ENCODE data around the gene WDR64. TPM values are rescaled to one million over a fixed set of nuclear protein-coding genes. Genes with fewer than 3 reads are reported as not detected.

Gene WDR64
- total and polyA plus RNA-seq, 8 donors, result 0.17 to 0.33 (median 0.28) TPM; not detected in 3

DNA sequence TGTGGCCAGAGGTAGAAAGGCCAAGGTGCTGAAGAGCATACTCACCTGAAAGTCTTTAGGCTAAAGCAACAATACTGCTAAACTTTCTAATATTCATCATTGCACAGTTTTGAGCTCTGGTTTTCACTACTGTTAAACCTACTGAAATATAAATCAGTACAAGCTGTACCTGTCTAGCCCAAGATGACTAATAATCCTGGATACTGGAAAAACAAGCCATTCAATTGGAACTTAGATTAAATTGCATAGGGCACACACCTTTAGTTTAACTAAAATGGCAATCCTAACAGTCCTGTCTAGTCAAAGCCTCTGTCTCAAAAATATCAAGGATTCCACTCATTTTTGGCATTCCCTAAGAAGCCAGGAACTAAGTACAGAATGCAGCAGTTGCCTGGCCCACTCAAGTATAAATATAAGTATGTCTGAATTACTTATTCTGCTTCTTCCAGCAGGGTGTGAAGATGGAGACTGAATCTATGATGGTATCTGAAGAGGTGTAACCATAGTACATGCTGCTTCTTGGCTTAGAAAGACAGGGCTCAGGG, 15.0 kb upstream of the WDR64 start:
- no peak overlapping the region for H3K27ac ChIP-seq
- no peaks in the 10 kb centered on the region for H3K27me3 ChIP-seq
- peaks cover 7 to 35% of the 10 kb centered on the region in 2 donors for H3K4me1 ChIP-seq
- H3K4me3 ChIP-seq, result no peak overlapping the region
- TF ChIP-seq, protein P1, sequence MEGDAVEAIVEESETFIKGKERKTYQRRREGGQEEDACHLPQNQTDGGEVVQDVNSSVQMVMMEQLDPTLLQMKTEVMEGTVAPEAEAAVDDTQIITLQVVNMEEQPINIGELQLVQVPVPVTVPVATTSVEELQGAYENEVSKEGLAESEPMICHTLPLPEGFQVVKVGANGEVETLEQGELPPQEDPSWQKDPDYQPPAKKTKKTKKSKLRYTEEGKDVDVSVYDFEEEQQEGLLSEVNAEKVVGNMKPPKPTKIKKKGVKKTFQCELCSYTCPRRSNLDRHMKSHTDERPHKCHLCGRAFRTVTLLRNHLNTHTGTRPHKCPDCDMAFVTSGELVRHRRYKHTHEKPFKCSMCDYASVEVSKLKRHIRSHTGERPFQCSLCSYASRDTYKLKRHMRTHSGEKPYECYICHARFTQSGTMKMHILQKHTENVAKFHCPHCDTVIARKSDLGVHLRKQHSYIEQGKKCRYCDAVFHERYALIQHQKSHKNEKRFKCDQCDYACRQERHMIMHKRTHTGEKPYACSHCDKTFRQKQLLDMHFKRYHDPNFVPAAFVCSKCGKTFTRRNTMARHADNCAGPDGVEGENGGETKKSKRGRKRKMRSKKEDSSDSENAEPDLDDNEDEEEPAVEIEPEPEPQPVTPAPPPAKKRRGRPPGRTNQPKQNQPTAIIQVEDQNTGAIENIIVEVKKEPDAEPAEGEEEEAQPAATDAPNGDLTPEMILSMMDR (IDR thresholded peaks at IDR 0.05), result no peak
- no peaks in the 10 kb centered on the region for H3K9me3 ChIP-seq
- no peak for ATAC-seq
- intact Hi-C loops (cut with DNase I), result no loop called here
- peaks cover 0 to 13% of the 10 kb centered on the region in 2 donors for H3K36me3 ChIP-seq
- DNase-seq, result no peak

- intact Hi-C loops (cut with DNase I), result no loop called here
These were observed 14.5 kb upstream of the WDR64 start for GRCh38 chr1:241637604-241638003.

GRCh38 chr1:241638099-241638682, 13.9 kb upstream of the WDR64 start:
- ATAC-seq, result no peak
- DNase-seq, result no peak
- Histone ChIP-seq H3K36me3 (peaks cover 0 to 13% of the 10 kb centered on the region in 2 donors), H3K27me3 (no peaks in the 10 kb centered on the region), H3K4me1 (peaks cover 7 to 35% of the 10 kb centered on the region in 2 donors), H3K27ac (no peak overlapping the region), H3K4me3 (peak overlapping the region in 1 of 2 donors; percentile 82), H3K9me3 (no peaks in the 10 kb centered on the region)
- TF ChIP-seq, protein P1 (IDR thresholded peaks at IDR 0.05), result no peak
- intact Hi-C loops (cut with DNase I), result no loop called here

More at GRCh38 chr1:241637604-241638003, 14.5 kb upstream of the WDR64 start:
- Histone ChIP-seq H3K4me3 (peak overlapping the region in 1 of 2 donors; percentile 82), H3K27ac (no peak overlapping the region), H3K4me1 (peaks cover 7 to 35% of the 10 kb centered on the region in 2 donors), H3K9me3 (no peaks in the 10 kb centered on the region), H3K36me3 (peaks cover 0 to 13% of the 10 kb centered on the region in 2 donors), H3K27me3 (no peaks in the 10 kb centered on the region)
- no peak for DNase-seq
- TF ChIP-seq, protein P1 (IDR thresholded peaks at IDR 0.05), result no peak
- no peak for ATAC-seq

- TF ChIP-seq, protein P1 (IDR thresholded peaks at IDR 0.05), result no peak
- no peak overlapping the region for H3K27ac ChIP-seq
- H3K4me1 ChIP-seq, result peaks cover 7 to 35% of the 10 kb centered on the region in 2 donors
- H3K4me3 ChIP-seq, result peak overlapping the region; percentile 82 to 86
- H3K27me3 ChIP-seq, result no peaks in the 10 kb centered on the region
- peaks cover 0 to 13% of the 10 kb centered on the region in 2 donors for H3K36me3 ChIP-seq
- no peaks in the 10 kb centered on the region for H3K9me3 ChIP-seq
- ATAC-seq, result no peak
- DNase-seq, result no peak
- intact Hi-C loops (cut with DNase I), result no loop called here
These were observed 13.0 kb upstream of the WDR64 start for GRCh38 chr1:241638909-241639622.

DNA sequence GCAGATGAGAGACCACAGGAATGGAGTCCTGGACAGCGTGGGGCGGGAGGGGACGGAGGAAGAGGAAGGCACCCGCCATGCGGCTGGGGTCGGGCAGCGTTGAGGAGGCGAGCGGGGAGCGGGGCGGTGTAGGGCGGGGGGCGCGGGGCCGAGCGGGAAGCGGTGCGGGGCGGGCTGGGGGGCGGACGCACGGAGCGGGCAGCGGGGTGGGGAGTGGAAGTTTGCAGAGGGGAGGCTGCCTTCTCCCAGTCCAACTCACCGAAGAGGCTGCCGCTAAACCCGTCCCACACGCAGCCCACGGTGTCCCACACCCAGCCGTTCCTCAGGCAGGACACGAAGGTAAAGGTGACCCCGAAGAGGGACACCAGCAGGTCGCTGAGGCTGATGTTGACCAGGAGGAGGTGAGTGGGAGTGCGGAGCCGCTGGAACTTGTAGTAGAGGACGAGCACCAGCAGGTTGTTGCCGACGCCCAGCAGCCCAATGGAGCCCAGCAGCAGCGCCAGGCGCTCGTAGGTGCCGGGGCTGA, 12.4 kb upstream of the WDR64 start:
- peak overlapping the region; percentile 84 to 88 for H3K27ac ChIP-seq
- TF ChIP-seq, protein P1 (IDR thresholded peaks at IDR 0.05), result no peak
- H3K27me3 ChIP-seq, result no peaks in the 10 kb centered on the region
- peaks cover 7 to 35% of the 10 kb centered on the region in 2 donors for H3K4me1 ChIP-seq
- peak overlapping the region; percentile 82 to 86 for H3K4me3 ChIP-seq
- intact Hi-C loops (cut with DNase I), result no loop called here
- ATAC-seq, result peak; percentile 15
- H3K9me3 ChIP-seq, result no peaks in the 10 kb centered on the region
- peaks cover 0 to 8% of the 10 kb centered on the region in 2 donors for H3K36me3 ChIP-seq
- peak; percentile 21 to 86 (median 50) for DNase-seq
